Measurements from ENCODE around the gene MIOS.

Gene MIOS

DNA sequence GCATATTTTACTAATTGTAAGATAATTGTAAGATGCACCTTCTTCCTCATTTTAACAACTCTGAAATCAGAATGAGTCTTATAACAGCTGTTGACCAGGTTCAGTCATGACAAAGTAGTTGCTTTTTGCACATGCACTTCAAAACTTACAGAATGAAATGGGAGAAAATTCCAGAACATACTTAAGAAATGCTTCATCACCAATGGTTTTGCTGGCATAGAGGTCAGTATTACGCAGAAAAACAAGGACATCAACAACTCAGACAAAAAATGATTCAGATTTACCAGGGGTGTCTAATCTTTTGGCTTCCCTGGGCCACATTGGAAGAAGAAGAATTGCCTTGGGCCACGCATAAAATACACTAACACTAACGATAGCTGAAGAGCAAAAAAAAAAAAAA, 44.3 kb upstream of the MIOS start:
- H3K36me3 ChIP-seq (ENCODE audit: control insufficient read depth, insufficient read depth, low read length): no peaks in the 10 kb centered on the region
- H3K4me3 ChIP-seq (replicated peaks; ENCODE audit: low read depth, low read length): no peak overlapping the region
- no peaks in the 10 kb centered on the region for H3K27me3 ChIP-seq (replicated peaks; ENCODE audit: control insufficient read depth, insufficient read depth, low read length)
- TF ChIP-seq, protein P1, sequence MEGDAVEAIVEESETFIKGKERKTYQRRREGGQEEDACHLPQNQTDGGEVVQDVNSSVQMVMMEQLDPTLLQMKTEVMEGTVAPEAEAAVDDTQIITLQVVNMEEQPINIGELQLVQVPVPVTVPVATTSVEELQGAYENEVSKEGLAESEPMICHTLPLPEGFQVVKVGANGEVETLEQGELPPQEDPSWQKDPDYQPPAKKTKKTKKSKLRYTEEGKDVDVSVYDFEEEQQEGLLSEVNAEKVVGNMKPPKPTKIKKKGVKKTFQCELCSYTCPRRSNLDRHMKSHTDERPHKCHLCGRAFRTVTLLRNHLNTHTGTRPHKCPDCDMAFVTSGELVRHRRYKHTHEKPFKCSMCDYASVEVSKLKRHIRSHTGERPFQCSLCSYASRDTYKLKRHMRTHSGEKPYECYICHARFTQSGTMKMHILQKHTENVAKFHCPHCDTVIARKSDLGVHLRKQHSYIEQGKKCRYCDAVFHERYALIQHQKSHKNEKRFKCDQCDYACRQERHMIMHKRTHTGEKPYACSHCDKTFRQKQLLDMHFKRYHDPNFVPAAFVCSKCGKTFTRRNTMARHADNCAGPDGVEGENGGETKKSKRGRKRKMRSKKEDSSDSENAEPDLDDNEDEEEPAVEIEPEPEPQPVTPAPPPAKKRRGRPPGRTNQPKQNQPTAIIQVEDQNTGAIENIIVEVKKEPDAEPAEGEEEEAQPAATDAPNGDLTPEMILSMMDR (IDR thresholded peaks at IDR 0.05; ENCODE audit: insufficient read depth, low read length, poor library complexity, severe bottlenecking): no peak
- DNase-seq (ENCODE audit: extremely low read depth, insufficient read length): no peak

DNA sequence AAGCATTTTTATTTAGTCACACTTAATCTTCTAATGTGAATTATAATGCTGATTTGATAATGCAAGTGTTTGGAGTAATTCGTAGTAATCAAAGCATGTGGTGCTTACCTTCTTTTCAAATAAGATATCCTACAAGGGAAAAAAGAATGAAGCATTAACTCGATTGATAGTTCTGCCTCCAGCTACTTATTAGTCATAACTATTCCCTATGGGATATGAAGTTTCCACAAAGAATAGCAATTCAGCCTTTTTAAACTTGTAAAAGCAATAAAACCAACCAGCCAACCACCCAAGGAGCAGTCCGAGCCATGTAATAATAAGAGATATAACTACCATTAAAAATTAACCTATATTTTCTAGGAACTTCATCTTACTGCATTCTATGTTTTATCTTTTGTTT, 42.6 kb upstream of the MIOS start:
- Histone ChIP-seq H3K4me3 (replicated peaks; ENCODE audit: low read depth, low read length) (no peak overlapping the region), H3K36me3 (ENCODE audit: control insufficient read depth, insufficient read depth, low read length) (no peaks in the 10 kb centered on the region), H3K27me3 (replicated peaks; ENCODE audit: control insufficient read depth, insufficient read depth, low read length) (no peaks in the 10 kb centered on the region)
- TF ChIP-seq, protein P1 (IDR thresholded peaks at IDR 0.05; ENCODE audit: insufficient read depth, low read length, poor library complexity, severe bottlenecking): no peak
- no peak for DNase-seq (ENCODE audit: extremely low read depth, insufficient read length)

DNA sequence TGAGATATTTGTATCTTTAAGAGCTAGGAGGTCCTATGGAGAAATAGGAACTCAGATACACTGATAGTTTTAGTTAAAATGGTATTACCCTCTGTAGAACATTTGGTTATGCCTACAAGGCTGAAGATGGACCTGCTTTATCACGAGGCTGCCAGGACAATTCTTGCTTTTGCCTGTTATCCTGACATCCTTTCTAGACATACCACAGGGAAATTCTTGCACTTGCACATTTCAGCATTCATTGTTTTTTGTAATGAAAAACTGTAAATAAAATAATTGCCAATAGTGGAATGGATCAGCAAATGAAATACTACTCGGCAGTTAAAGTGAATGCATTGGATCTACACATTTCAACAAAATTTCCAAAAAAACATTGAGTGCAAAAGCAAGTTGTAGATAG, 40.7 kb upstream of the MIOS start:
- no peak for DNase-seq (ENCODE audit: extremely low read depth, insufficient read length)
- TF ChIP-seq, protein P1 (IDR thresholded peaks at IDR 0.05; ENCODE audit: insufficient read depth, low read length, poor library complexity, severe bottlenecking): no peak
- no peaks in the 10 kb centered on the region for H3K36me3 ChIP-seq (ENCODE audit: control insufficient read depth, insufficient read depth, low read length)
- no peaks in the 10 kb centered on the region for H3K27me3 ChIP-seq (replicated peaks; ENCODE audit: control insufficient read depth, insufficient read depth, low read length)
- H3K4me3 ChIP-seq (replicated peaks; ENCODE audit: low read depth, low read length): no peak overlapping the region

DNA sequence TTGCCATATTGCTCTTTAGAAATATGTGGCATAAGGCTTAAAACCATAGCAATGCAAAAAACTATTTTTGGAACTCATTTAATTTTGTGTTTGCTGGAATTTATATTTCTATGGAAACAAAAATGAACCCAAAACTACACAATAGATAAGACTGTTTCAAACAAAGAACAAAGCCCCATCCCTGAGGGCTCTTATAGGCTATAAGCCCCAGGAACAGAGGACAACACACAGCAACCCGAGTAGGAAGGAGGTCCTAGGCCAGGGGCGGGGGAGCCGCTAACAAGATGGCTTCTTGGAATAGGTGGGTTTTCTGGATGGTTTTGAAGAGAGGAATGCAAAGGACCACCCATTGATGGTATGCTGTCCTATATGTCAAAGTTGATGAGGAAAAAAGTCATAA, 39.6 kb upstream of the MIOS start:
- H3K36me3 ChIP-seq (ENCODE audit: control insufficient read depth, insufficient read depth, low read length): no peaks in the 10 kb centered on the region
- no peak for DNase-seq (ENCODE audit: extremely low read depth, insufficient read length)
- H3K4me3 ChIP-seq (replicated peaks; ENCODE audit: low read depth, low read length): no peak overlapping the region
- TF ChIP-seq, protein P1 (IDR thresholded peaks at IDR 0.05; ENCODE audit: insufficient read depth, low read length, poor library complexity, severe bottlenecking): no peak
- no peaks in the 10 kb centered on the region for H3K27me3 ChIP-seq (replicated peaks; ENCODE audit: control insufficient read depth, insufficient read depth, low read length)

DNA sequence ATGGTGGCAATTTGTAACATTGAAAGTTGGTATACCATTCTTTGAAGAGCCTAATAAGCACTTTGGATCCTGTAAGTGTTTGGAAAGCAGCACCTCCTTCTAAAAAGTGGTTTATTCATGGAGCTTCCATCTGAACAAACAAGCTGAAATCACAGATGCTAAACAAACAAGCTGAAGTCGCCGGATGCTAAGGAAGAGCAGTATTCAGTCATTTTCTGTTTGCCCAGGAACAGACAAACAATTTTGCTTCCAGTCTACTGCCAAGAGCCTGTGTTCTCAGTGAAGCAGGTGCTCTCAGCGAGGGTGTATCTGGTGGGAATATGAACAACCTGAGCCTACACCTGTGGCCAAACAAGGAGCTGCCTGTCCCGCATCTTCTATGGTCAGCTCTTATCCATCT, 37.4 kb upstream of the MIOS start:
- Histone ChIP-seq H3K27me3 (replicated peaks; ENCODE audit: control insufficient read depth, insufficient read depth, low read length) (no peaks in the 10 kb centered on the region), H3K4me3 (replicated peaks; ENCODE audit: low read depth, low read length) (no peak overlapping the region), H3K36me3 (ENCODE audit: control insufficient read depth, insufficient read depth, low read length) (no peaks in the 10 kb centered on the region)
- no peak for DNase-seq (ENCODE audit: extremely low read depth, insufficient read length)
- TF ChIP-seq, protein P1 (IDR thresholded peaks at IDR 0.05; ENCODE audit: insufficient read depth, low read length, poor library complexity, severe bottlenecking): no peak

DNA sequence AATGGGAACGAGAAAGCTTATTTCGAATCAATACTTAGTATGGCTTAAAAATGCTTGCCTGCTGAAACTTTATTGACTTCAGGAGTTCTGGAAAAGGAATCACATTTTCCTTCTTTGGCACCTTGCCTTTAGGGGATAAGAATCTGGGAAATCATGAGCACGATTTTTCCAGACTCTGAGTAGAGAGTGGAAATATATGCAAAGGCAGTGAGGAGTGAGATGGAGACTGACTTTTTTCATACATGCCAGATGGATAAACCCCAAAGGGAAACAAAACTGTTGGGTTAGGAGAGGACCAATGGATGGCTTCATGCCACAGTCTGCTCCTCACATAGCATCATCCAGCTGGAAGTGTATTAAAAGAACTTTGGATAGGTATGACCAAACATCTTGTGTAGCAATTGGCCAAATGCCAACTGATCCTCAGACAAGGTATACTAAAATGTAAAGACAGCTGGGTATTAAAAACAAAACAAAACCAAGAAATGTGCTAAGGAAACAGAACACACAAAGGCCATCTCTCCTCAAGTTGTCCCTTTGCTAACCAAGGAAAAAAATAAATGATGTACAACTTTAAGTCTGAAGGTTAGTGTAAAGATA, 32.8 kb upstream of the MIOS start:
- TF ChIP-seq, protein P1 (IDR thresholded peaks at IDR 0.05; ENCODE audit: insufficient read depth, low read length, poor library complexity, severe bottlenecking): no peak
- Histone ChIP-seq H3K4me3 (replicated peaks; ENCODE audit: low read depth, low read length) (no peak overlapping the region), H3K36me3 (ENCODE audit: control insufficient read depth, insufficient read depth, low read length) (no peaks in the 10 kb centered on the region), H3K27me3 (replicated peaks; ENCODE audit: control insufficient read depth, insufficient read depth, low read length) (no peaks in the 10 kb centered on the region)
- no peak for DNase-seq (ENCODE audit: extremely low read depth, insufficient read length)

Measured in GM06990 (cell line).